NCI-H2171 (cell line): Measurements from ENCODE around the gene KIF18A.
A peak's percentile ranks its signal among the peaks of the same experiment; 100 is the strongest.
"Not testable (repeated sequence)": the region's sequence is repeated elsewhere in the genome, so short reads cannot be mapped to it uniquely, and the experiment has no call there.

Experiments
- DNase-seq: peaks from one replicate; lab custom pipeline; 2025; lab: John Stamatoyannopoulos, UW

KIF18A gene

GRCh38 chr11:28107750-28108618, at the start of gene KIF18A, which contains the start of gene METTL15:
TSS of gene KIF18A (minus strand) at chr11:28108156. CDS start at chr11:28097947, 10,209 bp downstream.
TSS of gene METTL15 (plus strand) at chr11:28108388. CDS start at chr11:28113335, 4,947 bp downstream.
- peak; percentile 94 for DNase-seq

GRCh38 chr11:28153586-28153985, 45.6 kb upstream of the KIF18A start:
- DNase-seq = no peak

DNA sequence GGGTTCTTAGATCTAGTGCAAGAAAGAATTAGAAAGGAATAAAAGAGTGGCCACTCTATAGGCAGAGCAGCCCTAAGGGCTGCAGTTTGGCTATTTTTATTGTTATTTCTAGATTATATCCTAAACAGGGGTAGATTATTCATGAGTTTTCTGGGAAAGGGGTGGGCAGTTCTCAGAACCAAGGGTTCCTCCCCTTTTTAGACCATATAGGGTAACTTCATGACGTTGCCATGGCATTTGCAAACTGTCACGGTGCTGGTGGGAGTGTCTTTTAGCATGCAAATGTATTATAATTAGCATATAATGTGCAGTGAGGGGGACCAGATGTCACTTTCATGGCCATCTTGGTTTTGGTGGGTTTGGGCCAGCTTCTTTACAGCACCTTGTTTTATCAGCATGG, 44.8 kb upstream of the KIF18A start:
- no peak for DNase-seq

DNA sequence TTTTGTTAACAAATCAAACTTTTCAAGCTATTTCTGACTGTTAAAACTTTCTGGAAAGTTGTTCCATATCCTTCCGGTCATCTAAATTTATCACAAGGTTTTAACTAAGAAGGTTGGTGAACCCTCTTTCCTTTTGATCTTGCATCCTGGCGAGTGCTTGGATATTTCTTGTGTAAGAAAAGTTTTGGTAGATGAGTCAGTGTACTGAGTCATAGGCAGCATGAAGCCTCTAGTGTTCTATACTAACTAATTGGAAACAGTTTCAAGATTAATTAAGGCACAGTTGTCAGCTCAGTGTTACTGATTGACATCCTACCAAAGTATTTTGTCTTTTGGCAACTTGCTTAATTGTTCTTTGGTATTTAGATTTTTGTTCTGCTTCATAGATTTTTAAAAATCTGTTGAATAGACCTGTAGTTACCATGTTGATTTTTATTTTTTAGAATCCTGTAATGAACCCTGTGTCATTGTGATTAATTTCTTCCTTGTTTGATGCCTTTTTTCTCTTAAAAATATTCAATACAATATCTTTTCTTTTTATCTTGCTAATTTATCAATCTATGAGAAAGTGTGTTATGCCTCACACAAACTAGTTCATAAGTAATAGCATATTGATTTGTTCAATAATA, 38.3 kb upstream of the KIF18A start:
- DNase-seq = no peak

DNA sequence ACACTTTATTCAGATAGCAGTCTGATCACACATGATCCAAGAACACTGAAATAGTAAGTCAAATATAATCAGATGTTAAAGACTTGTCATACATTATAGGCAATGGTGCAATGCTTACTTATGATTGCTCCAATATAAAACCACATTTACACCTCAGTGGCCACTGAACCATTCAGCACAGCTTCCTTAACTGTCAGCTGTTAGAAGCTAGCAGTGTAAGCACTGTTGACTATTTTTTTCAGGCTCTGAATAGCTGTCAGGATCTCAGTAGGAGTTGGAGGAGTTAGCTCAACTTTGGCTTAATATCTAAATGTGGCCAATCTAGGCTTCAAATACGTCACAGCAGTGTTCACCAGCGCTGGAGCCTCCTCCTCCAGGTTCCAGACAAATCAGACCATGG, 36.9 kb upstream of the KIF18A start:
- no peak for DNase-seq

DNA sequence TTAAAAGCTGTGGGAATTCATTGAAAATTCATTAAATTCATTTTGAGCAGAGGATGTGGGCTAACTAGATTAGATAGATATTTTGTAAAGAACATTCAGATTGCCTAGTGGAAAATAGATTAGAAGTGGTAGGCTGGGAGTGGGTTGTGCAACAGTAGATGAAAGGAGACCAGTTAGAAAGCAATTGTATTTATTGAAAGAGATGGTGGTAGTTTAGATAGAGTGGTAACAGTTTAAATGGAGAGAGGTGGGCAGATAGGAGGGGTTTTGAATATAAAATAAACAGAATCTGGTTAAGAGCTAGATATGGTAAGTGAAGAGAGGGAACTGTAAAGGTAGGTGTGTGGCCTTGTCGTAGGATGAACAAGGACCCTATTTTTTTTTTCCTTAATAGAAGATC, 34.8 kb upstream of the KIF18A start:
- DNase-seq = no peak

DNA sequence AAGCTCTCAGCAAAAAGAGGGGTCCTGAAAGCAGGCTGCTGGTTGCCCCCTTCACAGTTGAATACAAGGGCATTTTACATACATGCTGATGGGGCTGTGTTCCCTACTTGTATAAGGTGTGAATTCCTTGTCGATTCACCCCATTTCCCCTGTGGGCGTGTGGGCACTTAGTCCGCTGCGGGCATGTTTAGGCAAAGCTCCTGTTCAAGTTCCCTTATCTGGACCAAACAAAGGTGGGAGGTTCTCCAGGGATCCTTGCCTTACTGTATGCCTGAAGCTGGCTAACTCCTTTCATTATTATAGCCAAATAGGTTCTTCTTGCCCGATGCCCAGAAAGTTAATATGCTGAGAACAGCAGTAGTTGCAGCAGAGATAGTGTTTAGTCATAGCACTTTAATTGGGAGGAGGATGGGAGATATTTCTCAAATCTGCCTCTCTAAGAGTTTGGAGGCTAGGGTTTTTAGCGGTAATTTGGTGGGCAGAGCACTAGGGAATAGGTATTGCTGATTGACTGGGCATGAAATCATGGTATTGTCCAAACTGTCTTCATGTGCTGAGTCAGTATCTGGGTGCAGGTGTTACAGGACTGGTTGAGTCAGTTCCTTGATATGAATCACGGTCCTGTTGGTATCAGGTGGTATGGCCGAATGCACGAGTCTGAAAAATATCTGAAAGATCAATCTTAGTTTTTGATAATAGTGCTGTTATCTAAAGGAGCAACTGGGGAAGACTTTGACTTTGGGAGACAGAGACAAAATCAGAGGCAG, 32.9 kb upstream of the KIF18A start:
- no peak for DNase-seq

DNA sequence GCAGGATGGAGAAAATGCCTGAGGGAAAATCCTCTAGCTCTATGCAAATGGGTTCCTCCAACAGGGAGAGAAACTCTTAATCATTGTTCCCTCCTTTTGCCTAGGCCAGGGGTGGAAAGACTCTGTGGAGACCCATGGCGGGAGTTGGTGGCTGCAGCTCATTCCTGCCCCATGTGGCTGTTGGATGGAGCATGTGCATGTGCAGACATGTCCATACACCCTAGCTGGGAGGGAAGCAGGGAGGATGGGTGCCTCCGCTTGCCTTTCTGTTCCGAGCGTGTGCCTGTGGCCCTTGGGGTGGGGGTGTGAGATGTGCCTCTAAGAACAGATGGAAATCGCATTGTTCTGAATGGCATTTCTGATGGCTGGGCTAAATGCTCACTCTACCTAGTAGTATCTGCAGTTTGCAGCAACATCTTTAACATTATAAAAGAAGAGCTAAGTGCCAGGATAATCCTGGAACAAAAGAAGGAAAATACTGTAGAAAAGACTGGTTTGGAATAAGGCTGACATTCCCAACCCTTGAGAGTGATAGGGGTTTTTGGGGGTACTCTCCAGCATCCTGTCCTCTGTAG, 32.0 kb upstream of the KIF18A start:
- DNase-seq = no peak

DNA sequence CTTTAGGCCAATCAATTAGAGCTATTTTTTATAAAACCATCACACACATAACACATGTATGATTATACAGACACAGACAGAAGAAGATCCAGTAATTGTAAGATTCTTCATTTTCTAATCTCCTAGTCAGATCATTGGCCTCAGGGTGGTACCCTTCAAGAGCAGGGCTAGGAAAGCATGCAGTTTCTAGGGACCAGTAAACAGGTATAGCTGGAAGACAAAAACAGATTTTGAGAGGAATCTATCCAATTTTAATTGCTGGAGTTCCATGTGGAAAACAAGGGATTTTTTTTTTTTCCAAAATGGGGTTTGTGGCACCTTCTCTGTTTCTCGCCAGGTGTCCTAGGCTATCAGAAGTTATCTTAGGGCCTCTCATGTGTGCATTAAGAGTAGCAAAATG, 29.9 kb upstream of the KIF18A start:
- no peak for DNase-seq

DNA sequence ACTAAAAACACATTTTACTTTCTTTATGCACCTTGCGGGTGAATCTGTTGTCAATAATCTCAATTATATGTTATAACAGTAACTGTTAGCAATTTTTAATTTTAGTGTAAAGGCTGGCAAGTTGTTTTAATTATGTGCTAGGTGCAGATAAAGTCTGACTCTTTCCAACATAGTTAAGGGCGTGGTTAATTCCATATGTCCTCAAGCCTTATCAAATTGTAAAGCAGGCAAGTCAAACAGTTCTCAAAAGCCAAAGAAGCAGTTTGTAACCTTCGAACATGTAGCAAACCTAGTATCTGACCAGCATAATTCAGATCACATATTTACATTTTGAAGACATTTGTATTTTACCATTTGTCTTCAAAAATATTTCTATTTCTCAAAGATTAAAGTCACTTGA, 29.4 kb upstream of the KIF18A start:
- DNase-seq = no peak

- not testable (repeated sequence) for DNase-seq
Observed at GRCh38 chr11:28136157-28136556, 28.2 kb upstream of the KIF18A start.

- DNase-seq = no peak
Observed at GRCh38 chr11:28133146-28133545, 25.2 kb upstream of the KIF18A start.

DNA sequence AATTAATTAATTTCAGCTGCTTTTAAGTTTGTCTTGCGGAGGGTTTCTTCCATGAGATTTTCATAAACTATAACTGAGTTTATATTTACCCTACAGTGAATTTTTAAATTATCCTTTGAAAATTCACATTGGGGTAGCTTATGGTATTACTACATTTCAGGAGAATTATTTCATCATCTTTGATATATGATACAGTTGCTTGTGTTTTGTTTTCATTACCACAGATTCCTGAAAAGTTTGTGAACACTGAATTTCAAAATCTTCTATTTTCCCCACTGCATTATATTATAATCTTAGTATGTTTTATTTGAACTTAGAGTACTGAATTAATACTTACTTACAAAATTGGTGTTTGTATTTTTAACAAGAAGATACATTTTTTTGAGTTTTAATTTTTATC, 24.6 kb upstream of the KIF18A start:
- DNase-seq = no peak

DNA sequence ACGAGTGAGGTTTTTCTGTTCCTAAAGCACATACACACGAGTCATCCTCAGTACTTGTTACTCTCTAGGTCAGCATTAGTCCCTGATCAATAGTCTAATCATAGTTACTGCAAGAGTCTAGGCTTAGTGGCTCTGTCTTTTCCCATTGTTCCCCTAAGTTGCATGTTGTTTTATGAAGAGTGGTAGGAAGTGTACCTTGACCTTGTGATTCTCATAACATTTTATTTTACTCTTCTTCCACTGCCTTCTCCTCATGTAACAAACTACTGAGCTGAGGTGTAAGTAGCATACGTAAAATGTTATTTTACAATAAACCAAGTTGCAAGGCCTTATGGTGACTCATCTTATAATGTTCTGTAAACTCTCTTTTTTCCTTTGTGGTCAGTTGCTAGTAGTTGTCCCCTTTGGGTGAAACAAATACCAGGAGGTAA, 15.2 kb upstream of the KIF18A start:
- no peak for DNase-seq

GRCh38 chr11:28117712-28118111, 9.8 kb upstream of the KIF18A start:
- no peak for DNase-seq

DNA sequence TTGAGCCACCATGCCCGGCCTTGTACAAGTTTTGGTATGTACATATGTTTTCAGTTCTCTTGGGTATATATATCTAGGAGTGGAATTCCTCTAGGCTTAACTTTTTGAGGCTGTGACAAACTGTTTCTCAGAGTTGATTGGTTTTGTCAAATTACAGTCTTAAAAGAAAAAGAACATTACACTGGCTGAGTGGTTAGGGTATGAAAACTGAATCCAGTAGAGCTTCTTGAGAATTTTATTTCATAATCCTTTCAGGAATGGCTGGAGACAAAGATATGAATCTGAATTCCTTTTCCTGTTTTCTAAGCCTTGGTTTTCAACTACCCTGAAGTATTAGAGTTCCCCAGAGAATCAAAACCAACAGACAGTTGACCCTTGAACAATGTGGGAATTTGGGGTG, 6.8 kb upstream of the KIF18A start:
- no peak for DNase-seq

GRCh38 chr11:28114116-28114515, 6.2 kb upstream of the KIF18A start:
- DNase-seq = no peak

DNA sequence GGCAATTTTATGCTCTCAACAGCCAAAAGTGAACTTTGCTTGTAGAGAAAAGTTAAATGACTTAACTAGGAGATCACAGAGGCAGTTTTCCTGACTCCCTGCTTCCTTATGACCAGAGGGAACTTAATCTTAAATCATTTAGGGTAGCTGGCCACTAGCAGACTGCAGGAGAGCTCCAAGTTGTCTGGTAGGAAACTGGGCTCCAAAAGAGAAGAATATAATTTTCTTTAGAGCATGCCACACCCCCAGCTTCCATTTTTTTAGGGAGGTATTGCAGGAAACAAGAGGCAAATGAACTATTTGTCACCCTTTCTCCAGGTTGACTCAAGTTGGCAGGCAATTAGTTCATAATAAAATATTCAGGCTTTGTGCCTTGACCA, 2.9 kb upstream of the KIF18A start:
- DNase-seq = no peak

- DNase-seq = peak; percentile 45
Observed at GRCh38 chr11:28110108-28110820, 2.3 kb upstream of the KIF18A start.

DNA sequence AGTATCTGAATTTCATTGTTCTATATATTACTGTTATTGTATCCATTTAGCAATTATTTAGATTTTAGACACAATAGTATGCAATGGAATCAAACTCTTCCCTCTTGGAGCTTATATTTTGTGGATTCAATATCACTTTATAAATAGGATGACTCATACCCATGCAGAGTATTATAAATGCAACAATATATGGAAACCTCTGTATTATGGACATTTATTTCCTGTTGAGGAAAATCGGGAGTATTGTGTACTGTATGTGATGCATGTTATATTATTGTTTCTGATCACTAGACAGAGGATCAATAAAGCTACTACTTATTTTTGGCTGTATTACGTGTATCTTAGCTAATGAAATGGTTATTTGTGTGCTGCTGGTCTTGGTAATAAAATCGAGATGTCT, 1.0 kb upstream of the KIF18A start:
- DNase-seq = no peak

DNA sequence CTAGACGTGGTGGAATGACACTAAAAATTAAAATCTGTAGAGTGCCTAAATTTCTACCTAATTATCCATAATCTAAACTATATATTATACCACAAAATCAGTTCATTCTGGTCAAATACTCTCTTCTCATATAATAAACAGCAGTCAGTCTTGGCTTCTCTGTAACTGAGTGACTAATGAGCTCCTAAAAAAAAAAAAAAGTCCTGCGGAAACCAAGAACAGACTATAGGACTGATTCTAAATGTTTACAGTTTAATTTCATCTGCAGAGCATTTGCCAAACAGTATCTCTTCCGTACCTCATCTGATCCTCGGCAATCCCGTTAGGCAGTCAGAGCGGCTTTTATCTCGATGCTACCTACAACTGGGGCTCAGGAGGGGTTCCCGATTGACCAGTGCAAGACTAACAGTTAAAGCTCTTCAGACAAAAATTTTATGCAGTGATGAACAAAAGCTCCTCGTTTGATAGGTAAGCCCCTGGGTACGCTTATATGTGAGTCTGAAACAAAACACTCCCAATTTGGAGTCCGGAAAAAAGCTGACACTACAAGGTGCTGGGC, 686 bp downstream of the KIF18A start:
- DNase-seq = no peak
